GM12864 (cell line): Measurements from ENCODE around the gene CASKIN2.
"Not testable (repeated sequence)": the region's sequence is repeated elsewhere in the genome, so short reads cannot be mapped to it uniquely, and the experiment has no call there.

Experiments used
- DNase-seq: peaks from one replicate; pipeline ENCODE4 v3.0.0-alpha.2; 2011; ENCODE audit warnings: low read depth
- H3K4me3 ChIP-seq: 2 replicates; pipeline ENCODE4 v1.5.1; 2011; ENCODE audit warnings: mild to moderate bottlenecking, low read depth, low read length, control low read depth
- TF ChIP-seq, protein P1 (sequence below): IDR thresholded peaks from 2 replicates; pipeline ENCODE4 v1.5.1; 2011; ENCODE audit warnings: low read depth, mild to moderate bottlenecking, moderate library complexity, low read length, control low read depth, inconsistent platforms; ENCODE audit errors: missing control alignments

CASKIN2 gene

DNA sequence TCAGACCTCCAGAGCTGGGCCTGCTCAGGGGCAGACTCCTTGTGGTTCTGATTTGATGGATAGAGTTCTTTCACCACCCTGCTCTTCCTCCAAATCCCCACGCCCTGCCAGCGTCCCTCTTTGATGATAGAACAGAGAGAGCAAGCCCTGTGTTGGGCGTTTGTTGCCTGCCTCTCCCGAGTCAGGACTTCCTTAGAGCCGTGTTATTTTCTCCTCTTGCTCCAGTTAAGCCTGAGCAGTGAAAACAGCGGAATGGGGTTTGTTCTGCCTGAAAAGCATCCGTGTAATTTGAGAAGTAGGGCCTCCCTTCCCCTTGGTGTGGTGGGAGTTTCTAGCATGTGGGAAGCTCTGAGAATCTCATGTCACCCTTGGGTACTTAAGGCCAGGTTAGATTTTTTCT, 36.8 kb downstream of the CASKIN2 start:
- no peak for DNase-seq
- TF ChIP-seq, protein P1, sequence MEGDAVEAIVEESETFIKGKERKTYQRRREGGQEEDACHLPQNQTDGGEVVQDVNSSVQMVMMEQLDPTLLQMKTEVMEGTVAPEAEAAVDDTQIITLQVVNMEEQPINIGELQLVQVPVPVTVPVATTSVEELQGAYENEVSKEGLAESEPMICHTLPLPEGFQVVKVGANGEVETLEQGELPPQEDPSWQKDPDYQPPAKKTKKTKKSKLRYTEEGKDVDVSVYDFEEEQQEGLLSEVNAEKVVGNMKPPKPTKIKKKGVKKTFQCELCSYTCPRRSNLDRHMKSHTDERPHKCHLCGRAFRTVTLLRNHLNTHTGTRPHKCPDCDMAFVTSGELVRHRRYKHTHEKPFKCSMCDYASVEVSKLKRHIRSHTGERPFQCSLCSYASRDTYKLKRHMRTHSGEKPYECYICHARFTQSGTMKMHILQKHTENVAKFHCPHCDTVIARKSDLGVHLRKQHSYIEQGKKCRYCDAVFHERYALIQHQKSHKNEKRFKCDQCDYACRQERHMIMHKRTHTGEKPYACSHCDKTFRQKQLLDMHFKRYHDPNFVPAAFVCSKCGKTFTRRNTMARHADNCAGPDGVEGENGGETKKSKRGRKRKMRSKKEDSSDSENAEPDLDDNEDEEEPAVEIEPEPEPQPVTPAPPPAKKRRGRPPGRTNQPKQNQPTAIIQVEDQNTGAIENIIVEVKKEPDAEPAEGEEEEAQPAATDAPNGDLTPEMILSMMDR, result no peak
- H3K4me3 ChIP-seq, result no peak overlapping the region

DNA sequence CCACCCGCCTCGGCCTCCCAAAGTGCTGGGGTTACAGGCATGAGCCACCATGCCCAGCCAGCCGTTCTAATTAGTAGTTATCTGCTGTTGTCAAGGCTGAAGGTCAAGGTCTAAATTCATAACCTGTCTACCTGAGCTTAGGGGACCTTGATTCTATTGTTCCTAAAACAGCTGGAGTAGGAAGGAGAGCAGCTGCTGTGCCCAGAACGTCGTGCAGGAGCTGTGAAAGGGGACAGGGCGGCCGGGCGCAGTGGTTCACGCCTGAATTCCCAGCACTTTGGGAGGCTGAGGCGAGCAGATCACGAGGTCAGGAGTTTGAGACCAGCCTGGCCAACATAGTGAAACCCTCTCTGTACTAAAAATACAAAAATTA, 37.9 kb downstream of the CASKIN2 start:
- H3K4me3 ChIP-seq, DNase-seq: not testable (repeated sequence)

DNA sequence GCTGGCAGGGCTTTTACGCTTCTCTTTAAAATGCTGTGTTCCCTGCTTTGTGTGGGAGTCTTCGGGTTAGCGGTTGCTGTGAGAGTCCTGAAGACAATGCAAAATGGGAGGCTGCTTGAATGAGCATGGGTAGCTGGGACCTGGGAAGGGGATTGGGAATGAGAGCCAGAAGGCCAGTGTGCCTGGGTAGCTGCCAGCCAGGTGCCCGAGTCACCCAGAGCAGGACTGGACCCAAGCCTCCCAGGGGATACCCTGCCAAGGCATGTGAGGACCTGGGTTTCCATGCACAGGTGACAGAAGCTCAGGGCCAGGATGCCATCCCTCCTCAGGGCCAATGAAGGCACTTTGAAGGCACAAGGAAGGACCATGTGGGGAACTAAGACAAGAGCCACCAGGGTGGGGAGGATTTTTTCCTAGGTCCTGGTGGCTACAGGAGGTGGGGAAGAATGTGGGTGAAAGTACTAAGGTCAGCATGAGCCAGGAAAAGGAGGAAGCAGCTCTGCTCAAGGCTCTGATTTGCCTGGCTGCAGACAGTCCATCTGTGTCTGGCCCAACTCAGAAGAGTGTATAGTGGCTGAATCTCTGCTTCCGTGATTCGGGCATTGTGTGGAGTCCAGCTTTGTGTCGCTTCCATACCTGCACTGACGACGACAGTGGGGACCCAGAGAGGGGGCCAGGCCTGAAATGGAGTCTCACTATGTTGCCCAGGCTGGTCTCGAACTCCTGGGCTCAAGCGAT, 38.4 kb downstream of the CASKIN2 start:
- no peak overlapping the region for H3K4me3 ChIP-seq
- TF ChIP-seq, protein P1, result no peak
- DNase-seq, result no peak

DNA sequence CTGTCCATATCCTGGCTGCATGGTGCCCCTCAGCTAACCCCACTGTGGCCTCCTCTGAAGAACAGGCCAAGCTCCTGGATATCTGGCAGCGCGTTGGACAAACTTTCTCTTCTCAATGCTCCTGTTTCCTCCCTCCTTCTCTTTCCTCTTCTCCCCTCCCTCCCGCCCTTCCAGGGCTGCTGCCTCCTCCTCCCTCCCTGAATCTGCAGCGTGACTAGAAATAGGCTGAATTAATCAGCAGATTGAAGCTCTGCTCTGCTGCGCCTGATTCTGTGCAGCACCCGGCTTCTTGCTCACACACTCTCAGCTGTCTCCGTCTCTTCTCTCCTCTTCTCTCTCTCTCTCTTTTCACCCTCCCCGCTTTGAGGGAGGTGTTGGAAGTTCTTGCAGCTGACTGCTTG, 39.1 kb downstream of the CASKIN2 start:
- DNase-seq, result no peak
- TF ChIP-seq, protein P1, result no peak
- no peak overlapping the region for H3K4me3 ChIP-seq

DNA sequence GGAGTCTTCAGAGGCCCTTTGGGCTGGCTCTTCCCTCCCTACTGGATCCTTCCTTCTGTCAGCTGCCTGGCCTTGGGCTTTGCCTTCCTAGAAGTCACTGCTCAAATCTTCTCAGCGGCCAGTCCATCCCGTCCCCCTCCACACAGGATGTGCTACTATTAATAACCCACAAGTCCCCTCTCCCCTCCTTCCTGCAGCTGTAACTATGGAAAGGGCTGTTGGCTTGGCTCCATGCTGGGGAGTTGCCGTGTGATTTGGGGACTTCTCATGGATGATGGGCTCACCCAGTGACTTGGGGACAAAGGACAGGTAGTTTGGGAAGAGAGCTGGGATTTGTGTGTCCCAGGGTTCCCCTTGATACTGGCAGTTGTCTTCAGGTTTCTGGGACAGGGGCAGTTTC, 39.5 kb downstream of the CASKIN2 start:
- TF ChIP-seq, protein P1, result no peak
- no peak for DNase-seq
- no peak overlapping the region for H3K4me3 ChIP-seq

DNA sequence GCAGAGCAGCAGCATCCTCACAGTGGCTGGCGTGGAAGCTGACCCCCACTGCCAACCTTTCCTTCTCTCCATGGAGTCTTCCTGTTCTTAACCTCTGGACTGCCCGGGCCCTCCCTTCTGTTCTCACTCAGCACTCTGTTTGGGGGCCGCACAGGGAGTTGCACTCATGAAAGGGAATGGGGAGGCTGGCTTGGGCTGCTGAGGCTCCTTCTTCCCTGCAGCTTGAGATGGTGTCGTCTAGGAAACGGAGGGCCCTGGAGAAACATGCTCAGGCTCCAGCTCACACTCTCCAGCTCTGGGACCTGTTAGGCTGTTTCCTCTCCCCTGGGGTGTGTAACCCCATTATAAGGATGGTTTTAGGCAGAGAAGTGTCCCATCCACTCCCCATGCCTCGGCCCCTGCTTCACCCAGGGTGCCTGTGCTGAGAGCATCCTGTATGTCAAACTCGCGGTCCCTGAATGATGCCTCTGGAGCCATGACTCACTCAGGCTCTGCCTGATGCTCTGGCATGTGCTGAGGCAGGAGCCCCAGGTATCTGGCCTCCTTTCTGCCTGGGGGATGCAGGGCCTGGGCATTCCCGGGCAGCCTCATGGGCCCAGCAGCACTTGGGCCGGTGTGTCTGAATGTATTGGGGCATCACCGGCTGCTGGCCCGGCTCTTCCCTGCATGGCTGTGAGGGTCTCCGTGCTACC, 40.0 kb downstream of the CASKIN2 start:
- TF ChIP-seq, protein P1, result no peak
- DNase-seq, result no peak
- no peak overlapping the region for H3K4me3 ChIP-seq

DNA sequence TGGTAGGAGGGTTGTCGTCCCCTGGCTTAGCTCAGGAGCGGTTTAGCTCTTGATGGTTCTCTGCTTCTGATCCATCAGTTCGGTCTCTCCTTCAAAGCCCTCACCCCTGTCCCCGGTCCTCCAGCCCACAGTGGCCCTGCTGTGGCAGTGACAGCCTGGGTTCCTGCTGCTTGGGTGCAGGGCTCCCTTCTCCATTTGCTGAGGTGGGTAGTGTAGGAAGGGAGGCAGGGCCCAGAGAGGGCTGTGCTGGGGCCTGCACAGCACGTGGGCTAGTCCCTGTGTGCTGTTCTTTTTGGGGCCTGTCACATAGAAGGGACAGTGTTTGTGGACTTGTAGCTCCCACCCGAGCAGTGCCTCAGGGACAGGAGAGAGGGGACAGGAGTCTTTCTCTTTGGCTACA, 40.6 kb downstream of the CASKIN2 start:
- TF ChIP-seq, protein P1, result no peak
- no peak overlapping the region for H3K4me3 ChIP-seq
- DNase-seq, result no peak
